Measurements from ENCODE around the gene PKD1L1.

- TF ChIP-seq CTCF (IDR thresholded peaks at IDR 0.05) (no peak), POLR2A (IDR thresholded peaks at IDR 0.05) (no peak)
These were observed 208.9 kb downstream of the PKD1L1 start for GRCh38 chr7:47739301-47739875.
